Astrocyte (in vitro differentiated cells and primary cell): Measurements from ENCODE around the gene SMIM14. TPM values are rescaled to one million over a fixed set of nuclear protein-coding genes. Genes with fewer than 3 reads are reported as not detected.
"Not testable (repeated sequence)": the region's sequence is repeated elsewhere in the genome, so short reads cannot be mapped to it uniquely, and the experiment has no call there.

ENCODE experiments used
- DNase-seq: peaks from one replicate; pipeline ENCODE4 v3.0.0-alpha.2; 2010; ENCODE audit warnings: low read depth
- FAIRE-seq: peaks from 2 replicates; lab custom pipeline; 2011; peaks lifted over from hg19 to GRCh38; lab: Jason Lieb, UNC
- H2AFZ ChIP-seq: 2 replicates; pipeline ENCODE4 v1.6.0; 2012; ENCODE audit warnings: low read depth, low read length, inconsistent platforms
- H3K27ac ChIP-seq: 2 replicates; pipeline ENCODE4 v1.5.1; 2011; ENCODE audit warnings: low read depth, low read length, inconsistent platforms
- H3K27me3 ChIP-seq: 2 replicates; pipeline ENCODE4 v1.6.0; 2011; ENCODE audit warnings: low read length, inconsistent platforms; ENCODE audit not compliant: insufficient read depth
- H3K36me3 ChIP-seq: 2 replicates; pipeline ENCODE4 v1.5.1; 2011; ENCODE audit warnings: low read length, inconsistent platforms; ENCODE audit not compliant: insufficient read depth
- H3K4me1 ChIP-seq: 2 replicates; pipeline ENCODE4 v1.5.1; 2011; ENCODE audit warnings: low read length, inconsistent platforms; ENCODE audit not compliant: insufficient read depth
- H3K4me2 ChIP-seq: 2 replicates; pipeline ENCODE4 v1.6.0; 2012; ENCODE audit warnings: low read length, inconsistent platforms
- H3K4me3 ChIP-seq: 2 replicates; pipeline ENCODE4 v1.5.1; 2011; ENCODE audit warnings: low read depth, mild to moderate bottlenecking, low read length, inconsistent platforms; ENCODE audit not compliant: insufficient read depth
- H3K79me2 ChIP-seq: 2 replicates; pipeline ENCODE4 v1.6.0; 2012; ENCODE audit warnings: mild to moderate bottlenecking, low read length, inconsistent platforms; ENCODE audit not compliant: insufficient read depth
- H3K9ac ChIP-seq: 2 replicates; pipeline ENCODE4 v1.6.0; 2012; ENCODE audit warnings: mild to moderate bottlenecking, low read length, inconsistent platforms
- H3K9me3 ChIP-seq: 2 replicates; pipeline ENCODE4 v1.5.1; 2012; ENCODE audit warnings: low read depth, mild to moderate bottlenecking, low read length, inconsistent platforms; ENCODE audit not compliant: insufficient read depth
- H4K20me1 ChIP-seq: 2 replicates; pipeline ENCODE4 v1.6.0; 2012; ENCODE audit warnings: low read length, inconsistent platforms; ENCODE audit not compliant: insufficient read depth
- H3K27ac Mint-ChIP-seq: one replicate; pipeline ENCODE4 v1.8.0; 2021; ENCODE audit warnings: mild to moderate bottlenecking, mixed read lengths; ENCODE audit not compliant: unreplicated experiment
- H3K27me3 Mint-ChIP-seq: one replicate; pipeline ENCODE4 v1.8.0; 2021; ENCODE audit warnings: low read depth, mixed read lengths; ENCODE audit not compliant: unreplicated experiment
- H3K36me3 Mint-ChIP-seq: one replicate; pipeline ENCODE4 v1.8.0; 2021; ENCODE audit warnings: low read depth, mixed read lengths; ENCODE audit not compliant: unreplicated experiment
- H3K4me1 Mint-ChIP-seq: one replicate; pipeline ENCODE4 v1.8.0; 2021; ENCODE audit warnings: low read depth, mixed read lengths; ENCODE audit not compliant: unreplicated experiment
- H3K4me3 Mint-ChIP-seq: one replicate; pipeline ENCODE4 v1.8.0; 2021; ENCODE audit warnings: mild to moderate bottlenecking, moderate library complexity, mixed read lengths; ENCODE audit not compliant: unreplicated experiment
- H3K9me3 Mint-ChIP-seq: one replicate; pipeline ENCODE4 v1.8.0; 2021; ENCODE audit warnings: mild to moderate bottlenecking, mixed read lengths; ENCODE audit not compliant: unreplicated experiment
- CTCF ChIP-seq: IDR thresholded peaks from 2 replicates; pipeline ENCODE4 v1.5.1; 2011; ENCODE audit warnings: low read depth, mild to moderate bottlenecking, inconsistent platforms, low read length, moderate library complexity; ENCODE audit not compliant: insufficient read depth
- EZH2 ChIP-seq: IDR thresholded peaks from 2 replicates; pipeline ENCODE4 v1.6.1; 2012; ENCODE audit warnings: mild to moderate bottlenecking, low read length, inconsistent platforms; ENCODE audit not compliant: insufficient read depth
- total RNA-seq: library from RNA; stranded (reverse); gene quantifications from 2 replicates; pipeline ENCODE4 v1.2.1, GENCODE V29; 2021

SMIM14 gene
- total RNA-seq, 1 donor from 2014 or later: 28.3 TPM

- peaks cover 15% of the 10 kb centered on the region for H3K36me3 Mint-ChIP-seq
- no peak for TF ChIP-seq EZH2
- no peak for TF ChIP-seq CTCF
- Histone ChIP-seq H3K27me3 (no peaks in the 10 kb centered on the region), H2AFZ (no peak overlapping the region), H3K27ac (peak overlapping the region; percentile 53), H4K20me1 (peaks cover 43% of the 10 kb centered on the region), H3K9me3 (no peaks in the 10 kb centered on the region), H3K36me3 (peaks cover 56% of the 10 kb centered on the region), H3K4me3 (no peak overlapping the region), H3K9ac (peak overlapping the region; percentile 23), H3K79me2 (peaks cover 82% of the 10 kb centered on the region), H3K4me2 (no peak overlapping the region), H3K4me1 (peaks cover 5% of the 10 kb centered on the region)
- FAIRE-seq (no peak), DNase-seq (no peak)
- no peaks in the 10 kb centered on the region for H3K27me3 Mint-ChIP-seq
- H3K4me1 Mint-ChIP-seq: peaks cover 3% of the 10 kb centered on the region
- H3K9me3 Mint-ChIP-seq: no peaks in the 10 kb centered on the region
- peak overlapping the region; percentile 88 for H3K27ac Mint-ChIP-seq
- H3K4me3 Mint-ChIP-seq: no peak overlapping the region
These were observed 123.7 kb downstream of the SMIM14 start for GRCh38 chr4:39514888-39515401.

GRCh38 chr4:39514266-39514665, 124.4 kb downstream of the SMIM14 start:
- not testable (repeated sequence) for H3K9me3 Mint-ChIP-seq, H3K9ac ChIP-seq, FAIRE-seq, H3K4me3 ChIP-seq, H3K27ac Mint-ChIP-seq, H3K9me3 ChIP-seq, H3K4me3 Mint-ChIP-seq, H3K27me3 Mint-ChIP-seq, DNase-seq, H3K27ac ChIP-seq, H3K27me3 ChIP-seq, H3K4me1 Mint-ChIP-seq, H3K4me2 ChIP-seq, H3K4me1 ChIP-seq, H2AFZ ChIP-seq
- H3K36me3 ChIP-seq: peaks cover 62% of the 10 kb centered on the region
- peaks cover 15% of the 10 kb centered on the region for H3K36me3 Mint-ChIP-seq
- H3K79me2 ChIP-seq: peaks cover 78% of the 10 kb centered on the region
- H4K20me1 ChIP-seq: peaks cover 46% of the 10 kb centered on the region

GRCh38 chr4:39510348-39510929, 128.2 kb downstream of the SMIM14 start:
- no peak overlapping the region for H3K4me2 ChIP-seq
- Mint-ChIP-seq H3K27me3 (no peaks in the 10 kb centered on the region), H3K36me3 (peaks cover 12% of the 10 kb centered on the region), H3K9me3 (no peaks in the 10 kb centered on the region), H3K4me1 (peaks cover 3% of the 10 kb centered on the region), H3K27ac (no peak overlapping the region), H3K4me3 (no peak overlapping the region)
- H3K9me3 ChIP-seq: no peaks in the 10 kb centered on the region
- H3K79me2 ChIP-seq: peaks cover 51% of the 10 kb centered on the region
- no peak for DNase-seq
- no peak overlapping the region for H3K4me3 ChIP-seq
- no peak overlapping the region for H3K27ac ChIP-seq
- no peak overlapping the region for H2AFZ ChIP-seq
- H3K36me3 ChIP-seq: peaks cover 74% of the 10 kb centered on the region
- no peak for TF ChIP-seq CTCF
- no peak for TF ChIP-seq EZH2
- H3K27me3 ChIP-seq: no peaks in the 10 kb centered on the region
- no peak overlapping the region for H3K9ac ChIP-seq
- peaks cover 5% of the 10 kb centered on the region for H3K4me1 ChIP-seq
- H4K20me1 ChIP-seq: peaks cover 33% of the 10 kb centered on the region
- FAIRE-seq: no peak
